Large intestine (tissue), 12 donors: ENCODE measurements around the gene CPLANE1. TPM values are rescaled to one million over a fixed set of nuclear protein-coding genes. Genes with fewer than 3 reads are reported as not detected.
"Not testable (repeated sequence)": the region's sequence is repeated elsewhere in the genome, so short reads cannot be mapped to it uniquely, and the experiment has no call there.

ENCODE experiments used
- DNase-seq, 2 donors: peaks; one replicate each; pipeline versions ENCODE4 v3.0.0 to v3.0.0-alpha.2; 2013
- H3K27ac ChIP-seq: one replicate; pipeline ENCODE4 v1.5.1; 2013; ENCODE audit warnings: low read length
- H3K27me3 ChIP-seq: 2 replicates; pipeline ENCODE4 v1.6.1; 2013; ENCODE audit warnings: low read length; ENCODE audit not compliant: control insufficient read depth, insufficient read depth
- H3K36me3 ChIP-seq: 2 replicates; pipeline ENCODE4 v1.6.1; 2013; ENCODE audit warnings: low read length; ENCODE audit not compliant: control insufficient read depth, insufficient read depth
- H3K4me1 ChIP-seq: one replicate; pipeline ENCODE4 v1.6.1; 2013; ENCODE audit warnings: low read length; ENCODE audit not compliant: control insufficient read depth, insufficient read depth
- H3K4me3 ChIP-seq: one replicate; pipeline ENCODE4 v1.5.1; 2013; ENCODE audit warnings: low read length
- H3K9me3 ChIP-seq: one replicate; pipeline ENCODE4 v1.6.1; 2013; ENCODE audit warnings: mild to moderate bottlenecking, low read depth, low read length, moderate library complexity; ENCODE audit not compliant: control insufficient read depth
- whole genome bisulfite sequencing: methylation state at CpG from one replicate; pipeline ENCODE4 v1.1.5; 2013; ENCODE audit warnings: low lambda C conversion rate; ENCODE audit not compliant: insufficient coverage; 5-methylcytosine and 5-hydroxymethylcytosine counted together
- long read RNA-seq, 11 donors: transcript quantifications; one replicate each; lab custom pipeline, GENCODE V29; 2026
- polyA plus RNA-seq: library from polyadenylated mRNA; unstranded; fragments of 120-200 nt; gene quantifications from one replicate; pipeline ENCODE4 v1.2.1, GENCODE V29; 2013

CPLANE1 gene
- polyA plus RNA-seq: 11.7 TPM
- long read RNA-seq, donor 1, partial matches to known transcripts: 9 of 9 reads
- long read RNA-seq, donor 1, other reads (novel, unspliced or antisense): 0 of 9 reads
- long read RNA-seq, donor 2: 0 reads
- long read RNA-seq, donor 3, partial matches to known transcripts: 30 of 51 reads
- long read RNA-seq, donor 3, other reads (novel, unspliced or antisense): 21 of 51 reads
- long read RNA-seq, donor 4, partial matches to known transcripts: 0 of 1 reads
- long read RNA-seq, donor 4, other reads (novel, unspliced or antisense): 0 of 1 reads
- long read RNA-seq, donor 5: 0 reads
- long read RNA-seq, donor 6: 0 reads
- long read RNA-seq, donor 7: 0 reads
- long read RNA-seq, donor 8: 0 reads
- long read RNA-seq, donor 9: 0 reads
- long read RNA-seq, donor 10, partial matches to known transcripts: 5 of 6 reads
- long read RNA-seq, donor 10, other reads (novel, unspliced or antisense): 0 of 6 reads
- long read RNA-seq, donor 11: 0 reads

- Histone ChIP-seq H3K9me3 (peaks cover 5% of the 10 kb centered on the region), H3K27me3 (no peaks in the 10 kb centered on the region), H3K4me3 (peak within 1 kb of the TSS; percentile 98), H3K4me1 (peaks cover 11% of the 10 kb centered on the region), H3K27ac (peak within 1 kb of the TSS; percentile 97), H3K36me3 (no peaks in the 10 kb centered on the region)
- peak; percentile 71 to 88 for DNase-seq
- WGBS: no CpG with 5 or more reads among the region's 88 CpGs
These were observed at the start of gene CPLANE1 for GRCh38 chr5:37248970-37249814. TSS of gene CPLANE1 (minus strand) at chr5:37249376. CDS start at chr5:37247698, 1,678 bp downstream.

- not testable (repeated sequence) for H3K27ac ChIP-seq, DNase-seq, H3K4me3 ChIP-seq, H3K4me1 ChIP-seq, H3K9me3 ChIP-seq, H3K27me3 ChIP-seq
- peaks cover 47% of the 10 kb centered on the region for H3K36me3 ChIP-seq
- no CpG with 5 or more reads among the region's 7 CpGs for WGBS
These were observed 47.1 kb upstream of the CPLANE1 start for GRCh38 chr5:37296313-37296712.

GRCh38 chr5:37283214-37283820 is 34.1 kb upstream of the CPLANE1 start:
- H3K27me3 ChIP-seq: no peaks in the 10 kb centered on the region
- H3K9me3 ChIP-seq: peaks cover 6% of the 10 kb centered on the region
- H3K4me3 ChIP-seq: no peak overlapping the region
- no CpG with 5 or more reads among the region's 5 CpGs for WGBS
- H3K27ac ChIP-seq: no peak overlapping the region
- no peaks in the 10 kb centered on the region for H3K4me1 ChIP-seq
- DNase-seq: no peak
- H3K36me3 ChIP-seq: no peaks in the 10 kb centered on the region

- H3K9me3 ChIP-seq: peaks cover 3% of the 10 kb centered on the region
- no peak overlapping the region for H3K4me3 ChIP-seq
- no peak for DNase-seq
These were observed 26.3 kb upstream of the CPLANE1 start for GRCh38 chr5:37275511-37275910.

GRCh38 chr5:37272511-37272910 is 23.3 kb upstream of the CPLANE1 start:
- Histone ChIP-seq H3K4me1 (no peaks in the 10 kb centered on the region), H3K27ac (peak overlapping the region; percentile 35), H3K9me3 (no peaks in the 10 kb centered on the region), H3K4me3 (no peak overlapping the region), H3K27me3 (no peaks in the 10 kb centered on the region), H3K36me3 (no peaks in the 10 kb centered on the region)
- no CpG with 5 or more reads among the region's 1 CpG for WGBS
- peak; percentile 38 to 50 for DNase-seq

More at GRCh38 chr5:37275511-37275910, 26.3 kb upstream of the CPLANE1 start:
- WGBS: 80% methylated on average over 1 of the region's 2 CpGs
- Histone ChIP-seq H3K36me3 (no peaks in the 10 kb centered on the region), H3K4me1 (no peaks in the 10 kb centered on the region), H3K27ac (no peak overlapping the region), H3K27me3 (no peaks in the 10 kb centered on the region)

- not testable (repeated sequence) for H3K27ac ChIP-seq, DNase-seq, H3K9me3 ChIP-seq, H3K36me3 ChIP-seq, H3K4me1 ChIP-seq, H3K4me3 ChIP-seq, H3K27me3 ChIP-seq
These were observed 18.9 kb upstream of the CPLANE1 start for GRCh38 chr5:37268100-37268499.

GRCh38 chr5:37255774-37256358 is 6.7 kb upstream of the CPLANE1 start:
- Histone ChIP-seq H3K4me1 (no peaks in the 10 kb centered on the region), H3K27ac (no peak overlapping the region), H3K9me3 (peaks cover 16% of the 10 kb centered on the region), H3K4me3 (no peak overlapping the region), H3K27me3 (no peaks in the 10 kb centered on the region), H3K36me3 (no peaks in the 10 kb centered on the region)
- WGBS: 100% methylated on average over 2 of the region's 4 CpGs
- DNase-seq: no peak

- no CpG with 5 or more reads among the region's 1 CpG for WGBS
- Histone ChIP-seq H3K4me1 (peaks cover 4% of the 10 kb centered on the region), H3K9me3 (peaks cover 16% of the 10 kb centered on the region)
These were observed 5.4 kb upstream of the CPLANE1 start for GRCh38 chr5:37254581-37254980.

GRCh38 chr5:37251665-37252064 is 2.5 kb upstream of the CPLANE1 start:
- H3K27ac ChIP-seq: no peak overlapping the region
- peaks cover 11% of the 10 kb centered on the region for H3K4me1 ChIP-seq
- DNase-seq: no peak
- H3K9me3 ChIP-seq: peaks cover 16% of the 10 kb centered on the region
- no peaks in the 10 kb centered on the region for H3K36me3 ChIP-seq
- H3K27me3 ChIP-seq: no peaks in the 10 kb centered on the region
- H3K4me3 ChIP-seq: no peak overlapping the region

More at GRCh38 chr5:37254581-37254980, 5.4 kb upstream of the CPLANE1 start:
- Histone ChIP-seq H3K27me3 (no peaks in the 10 kb centered on the region), H3K27ac (no peak overlapping the region), H3K4me3 (no peak overlapping the region), H3K36me3 (no peaks in the 10 kb centered on the region)
- DNase-seq: no peak

- peak overlapping the region; percentile 82 for H3K27ac ChIP-seq
- no CpG with 5 or more reads among the region's 10 CpGs for WGBS
These were observed 614 bp upstream of the CPLANE1 start for GRCh38 chr5:37249815-37250164.

More at GRCh38 chr5:37249815-37250164, 614 bp upstream of the CPLANE1 start:
- Histone ChIP-seq H3K4me3 (peak overlapping the region; percentile 98), H3K4me1 (peaks cover 11% of the 10 kb centered on the region), H3K36me3 (no peaks in the 10 kb centered on the region), H3K27me3 (no peaks in the 10 kb centered on the region), H3K9me3 (peaks cover 11% of the 10 kb centered on the region)
- no peak for DNase-seq
